Measurements from ENCODE around the gene TRPM2.

Gene TRPM2

GRCh38 chr21:44428281-44428960 lies 75.0 kb downstream of the TRPM2 start:
- no peak overlapping the region for H3K4me2 ChIP-seq (ENCODE audit: insufficient read depth, low read length)
- H4K20me1 ChIP-seq (ENCODE audit: insufficient read depth, low read length): no peaks in the 10 kb centered on the region
- H3K4me3 ChIP-seq (ENCODE audit: low read depth in 1 of 2, low read length in 2 of 2): no peak overlapping the region
- H3K79me2 ChIP-seq (ENCODE audit: insufficient read depth, low read length): no peaks in the 10 kb centered on the region
- no peak overlapping the region for H3K9ac ChIP-seq (ENCODE audit: low read depth, low read length)
- H2AFZ ChIP-seq (ENCODE audit: low read depth, low read length): no peak overlapping the region
- TF ChIP-seq, protein P1, sequence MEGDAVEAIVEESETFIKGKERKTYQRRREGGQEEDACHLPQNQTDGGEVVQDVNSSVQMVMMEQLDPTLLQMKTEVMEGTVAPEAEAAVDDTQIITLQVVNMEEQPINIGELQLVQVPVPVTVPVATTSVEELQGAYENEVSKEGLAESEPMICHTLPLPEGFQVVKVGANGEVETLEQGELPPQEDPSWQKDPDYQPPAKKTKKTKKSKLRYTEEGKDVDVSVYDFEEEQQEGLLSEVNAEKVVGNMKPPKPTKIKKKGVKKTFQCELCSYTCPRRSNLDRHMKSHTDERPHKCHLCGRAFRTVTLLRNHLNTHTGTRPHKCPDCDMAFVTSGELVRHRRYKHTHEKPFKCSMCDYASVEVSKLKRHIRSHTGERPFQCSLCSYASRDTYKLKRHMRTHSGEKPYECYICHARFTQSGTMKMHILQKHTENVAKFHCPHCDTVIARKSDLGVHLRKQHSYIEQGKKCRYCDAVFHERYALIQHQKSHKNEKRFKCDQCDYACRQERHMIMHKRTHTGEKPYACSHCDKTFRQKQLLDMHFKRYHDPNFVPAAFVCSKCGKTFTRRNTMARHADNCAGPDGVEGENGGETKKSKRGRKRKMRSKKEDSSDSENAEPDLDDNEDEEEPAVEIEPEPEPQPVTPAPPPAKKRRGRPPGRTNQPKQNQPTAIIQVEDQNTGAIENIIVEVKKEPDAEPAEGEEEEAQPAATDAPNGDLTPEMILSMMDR (IDR thresholded peaks at IDR 0.05; ENCODE audit: borderline replicate concordance, extremely low read depth, low read length, poor library complexity, severe bottlenecking): no peak
- no peak for TF ChIP-seq EZH2 (IDR thresholded peaks at IDR 0.05; ENCODE audit: borderline replicate concordance, low read depth, low read length, severe bottlenecking)
- no peak overlapping the region for H3K27ac ChIP-seq (ENCODE audit: low read length)
- ATAC-seq (ENCODE audit: insufficient read depth, low read depth): no peak
- no peaks in the 10 kb centered on the region for H3K4me1 ChIP-seq (ENCODE audit: insufficient read depth, low read length)
- H3K36me3 ChIP-seq (ENCODE audit: insufficient read depth, low read length): no peaks in the 10 kb centered on the region
- H3K9me3 ChIP-seq (ENCODE audit: insufficient read depth, low read length, severe bottlenecking): no peaks in the 10 kb centered on the region
- H3K27me3 ChIP-seq (ENCODE audit: insufficient read depth, low read length, poor library complexity): no peaks in the 10 kb centered on the region
- DNase-seq: no peak

DNA sequence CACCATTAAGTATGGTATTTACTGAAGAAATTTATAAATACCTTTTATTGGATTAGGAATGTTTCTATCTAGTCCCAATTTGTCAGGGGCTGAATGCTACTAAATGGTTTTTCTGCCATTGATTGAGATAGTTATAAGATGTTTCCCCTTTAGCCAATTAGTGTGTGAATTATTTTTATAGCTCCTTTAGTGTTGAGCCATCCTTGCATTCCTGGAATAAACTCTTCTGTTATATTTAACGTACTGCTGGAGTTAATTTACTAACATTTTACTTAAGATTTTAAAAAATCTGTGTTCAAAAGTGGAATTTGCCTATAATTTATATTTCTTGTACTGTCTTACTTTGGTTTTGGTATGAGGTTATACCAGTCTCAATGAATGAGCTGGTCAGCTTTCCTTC lies 76.5 kb downstream of the TRPM2 start:
- no peak overlapping the region for H2AFZ ChIP-seq (ENCODE audit: low read depth, low read length)
- H3K9ac ChIP-seq (ENCODE audit: low read depth, low read length): no peak overlapping the region
- ATAC-seq (ENCODE audit: insufficient read depth, low read depth) (no peak), DNase-seq (no peak)
- H4K20me1 ChIP-seq (ENCODE audit: insufficient read depth, low read length): no peaks in the 10 kb centered on the region; the same call in 1 of the 2 replicates
- H3K27me3 ChIP-seq (ENCODE audit: insufficient read depth, low read length, poor library complexity): no peaks in the 10 kb centered on the region
- TF ChIP-seq EZH2 (IDR thresholded peaks at IDR 0.05; ENCODE audit: borderline replicate concordance, low read depth, low read length, severe bottlenecking): no peak
- TF ChIP-seq, protein P1 (IDR thresholded peaks at IDR 0.05; ENCODE audit: borderline replicate concordance, extremely low read depth, low read length, poor library complexity, severe bottlenecking): no peak
- H3K79me2 ChIP-seq (ENCODE audit: insufficient read depth, low read length): no peaks in the 10 kb centered on the region
- no peaks in the 10 kb centered on the region for H3K4me1 ChIP-seq (ENCODE audit: insufficient read depth, low read length)
- H3K4me3 ChIP-seq (ENCODE audit: low read depth in 1 of 2, low read length in 2 of 2): no peak overlapping the region
- H3K27ac ChIP-seq (ENCODE audit: low read length): no peak overlapping the region
- no peak overlapping the region for H3K4me2 ChIP-seq (ENCODE audit: insufficient read depth, low read length)
- no peaks in the 10 kb centered on the region for H3K36me3 ChIP-seq (ENCODE audit: insufficient read depth, low read length)
- no peaks in the 10 kb centered on the region for H3K9me3 ChIP-seq (ENCODE audit: insufficient read depth, low read length, severe bottlenecking)

- TF ChIP-seq EZH2 (IDR thresholded peaks at IDR 0.05; ENCODE audit: borderline replicate concordance, low read depth, low read length, severe bottlenecking): no peak
- TF ChIP-seq, protein P1 (IDR thresholded peaks at IDR 0.05; ENCODE audit: borderline replicate concordance, extremely low read depth, low read length, poor library complexity, severe bottlenecking): no peak
- Histone ChIP-seq H3K4me2 (ENCODE audit: insufficient read depth, low read length) (no peak overlapping the region), H3K4me3 (ENCODE audit: low read depth in 1 of 2, low read length in 2 of 2) (no peak overlapping the region), H3K79me2 (ENCODE audit: insufficient read depth, low read length) (no peaks in the 10 kb centered on the region), H2AFZ (ENCODE audit: low read depth, low read length) (no peak overlapping the region), H4K20me1 (ENCODE audit: insufficient read depth, low read length) (no peaks in the 10 kb centered on the region; the same call in 1 of the 2 replicates), H3K4me1 (ENCODE audit: insufficient read depth, low read length) (no peaks in the 10 kb centered on the region), H3K9ac (ENCODE audit: low read depth, low read length) (no peak overlapping the region), H3K27me3 (ENCODE audit: insufficient read depth, low read length, poor library complexity) (no peaks in the 10 kb centered on the region), H3K36me3 (ENCODE audit: insufficient read depth, low read length) (no peaks in the 10 kb centered on the region), H3K9me3 (ENCODE audit: insufficient read depth, low read length, severe bottlenecking) (no peaks in the 10 kb centered on the region), H3K27ac (ENCODE audit: low read length) (no peak overlapping the region)
- DNase-seq (no peak), ATAC-seq (ENCODE audit: insufficient read depth, low read depth) (no peak)
Measured at GRCh38 chr21:44431300-44431699, 77.9 kb downstream of the TRPM2 start.

Data from DND-41 (cell line).